ENCODE data around the gene TMX2. TPM values are rescaled to one million over a fixed set of nuclear protein-coding genes. Genes with fewer than 3 reads are reported as not detected.
A peak's percentile ranks its signal among the peaks of the same experiment; 100 is the strongest.

The TMX2 gene
- total RNA-seq, 1 experiment from 2014 or later: 132 TPM

- Histone ChIP-seq H3K27me3 (replicated peaks) (no peaks in the 10 kb centered on the region), H3K27ac (no peak overlapping the region), H3K4me3 (peak overlapping the region; percentile 52; the same call in 1 of the 2 replicates), H3K9me3 (replicated peaks) (no peaks in the 10 kb centered on the region), H3K4me1 (replicated peaks) (peaks cover 21% of the 10 kb centered on the region), H3K36me3 (peaks cover 22% of the 10 kb centered on the region)
- peak in 1 of 2 experiments; percentile 23 for DNase-seq (ENCODE audit: low read depth in 1 of 2, low spot score in 2 of 2)
These were observed 52.2 kb downstream of the TMX2 start for GRCh38 chr11:57764566-57764965.

- H3K9me3 ChIP-seq (replicated peaks): no peaks in the 10 kb centered on the region
- H3K4me1 ChIP-seq (replicated peaks): peaks cover 21% of the 10 kb centered on the region
- peak overlapping the region; percentile 2; the same call in 1 of the 2 replicates for H3K4me3 ChIP-seq
- H3K36me3 ChIP-seq: peaks cover 25% of the 10 kb centered on the region
- no peaks in the 10 kb centered on the region for H3K27me3 ChIP-seq (replicated peaks)
- no peak overlapping the region for H3K27ac ChIP-seq
- no peak for DNase-seq (ENCODE audit: low read depth in 1 of 2, low spot score in 2 of 2)
These were observed 52.6 kb downstream of the TMX2 start for GRCh38 chr11:57764972-57765371.

- H3K4me3 ChIP-seq: no peak overlapping the region
- H3K4me1 ChIP-seq (replicated peaks): peaks cover 28% of the 10 kb centered on the region
- H3K9me3 ChIP-seq (replicated peaks): no peaks in the 10 kb centered on the region
- peaks cover 33% of the 10 kb centered on the region for H3K36me3 ChIP-seq
- H3K27ac ChIP-seq: no peak overlapping the region
- H3K27me3 ChIP-seq (replicated peaks): no peaks in the 10 kb centered on the region
- no peak for DNase-seq (ENCODE audit: low read depth in 1 of 2, low spot score in 2 of 2)
These were observed 58.4 kb downstream of the TMX2 start for GRCh38 chr11:57770793-57771192.

- no peak overlapping the region for H3K4me3 ChIP-seq
- peaks cover 30% of the 10 kb centered on the region for H3K36me3 ChIP-seq
- H3K27me3 ChIP-seq (replicated peaks): no peaks in the 10 kb centered on the region
- H3K27ac ChIP-seq: no peak overlapping the region
- DNase-seq (ENCODE audit: low read depth in 1 of 2, low spot score in 2 of 2): no peak
- no peaks in the 10 kb centered on the region for H3K9me3 ChIP-seq (replicated peaks)
- peaks cover 34% of the 10 kb centered on the region for H3K4me1 ChIP-seq (replicated peaks)
These were observed 59.0 kb downstream of the TMX2 start for GRCh38 chr11:57771365-57771764.

GRCh38 chr11:57772562-57772961 is 60.2 kb downstream of the TMX2 start:
- no peaks in the 10 kb centered on the region for H3K9me3 ChIP-seq (replicated peaks)
- H3K36me3 ChIP-seq: peaks cover 21% of the 10 kb centered on the region
- H3K4me3 ChIP-seq: no peak overlapping the region
- no peaks in the 10 kb centered on the region for H3K27me3 ChIP-seq (replicated peaks)
- H3K4me1 ChIP-seq (replicated peaks): peaks cover 46% of the 10 kb centered on the region
- H3K27ac ChIP-seq: no peak overlapping the region
- DNase-seq (ENCODE audit: low read depth in 1 of 2, low spot score in 2 of 2): no peak

GRCh38 chr11:57773026-57773598 is 60.7 kb downstream of the TMX2 start:
- peaks cover 21% of the 10 kb centered on the region for H3K36me3 ChIP-seq
- no peaks in the 10 kb centered on the region for H3K27me3 ChIP-seq (replicated peaks)
- no peak overlapping the region for H3K4me3 ChIP-seq
- peaks cover 51% of the 10 kb centered on the region for H3K4me1 ChIP-seq (replicated peaks)
- H3K9me3 ChIP-seq (replicated peaks): no peaks in the 10 kb centered on the region
- no peak overlapping the region for H3K27ac ChIP-seq
- no peak for DNase-seq (ENCODE audit: low read depth in 1 of 2, low spot score in 2 of 2)

- H3K27ac ChIP-seq: peak overlapping the region; percentile 89
- H3K27me3 ChIP-seq (replicated peaks): no peaks in the 10 kb centered on the region
- DNase-seq (ENCODE audit: low read depth in 1 of 2, low spot score in 2 of 2): peak in 1 of 2 experiments; percentile 43
- H3K4me1 ChIP-seq (replicated peaks): peaks cover 70% of the 10 kb centered on the region
- H3K9me3 ChIP-seq (replicated peaks): no peaks in the 10 kb centered on the region
- peaks cover 20% of the 10 kb centered on the region for H3K36me3 ChIP-seq
- no peak overlapping the region for H3K4me3 ChIP-seq
These were observed 63.1 kb downstream of the TMX2 start for GRCh38 chr11:57775491-57775890.

- Histone ChIP-seq H3K27ac (peak overlapping the region; percentile 89), H3K4me3 (no peak overlapping the region), H3K9me3 (replicated peaks) (no peaks in the 10 kb centered on the region), H3K27me3 (replicated peaks) (no peaks in the 10 kb centered on the region), H3K4me1 (replicated peaks) (peaks cover 70% of the 10 kb centered on the region), H3K36me3 (peaks cover 22% of the 10 kb centered on the region)
- DNase-seq (ENCODE audit: low read depth in 1 of 2, low spot score in 2 of 2): peak; percentile 52 to 68
These were observed 63.7 kb downstream of the TMX2 start for GRCh38 chr11:57776031-57776521.

- no peaks in the 10 kb centered on the region for H3K9me3 ChIP-seq (replicated peaks)
- H3K4me3 ChIP-seq: no peak overlapping the region
- H3K27me3 ChIP-seq (replicated peaks): no peaks in the 10 kb centered on the region
- no peak for DNase-seq (ENCODE audit: low read depth in 1 of 2, low spot score in 2 of 2)
- peak overlapping the region; percentile 89 for H3K27ac ChIP-seq
- peaks cover 74% of the 10 kb centered on the region for H3K4me1 ChIP-seq (replicated peaks)
- H3K36me3 ChIP-seq: peaks cover 24% of the 10 kb centered on the region
These were observed 64.3 kb downstream of the TMX2 start for GRCh38 chr11:57776577-57777210.

GRCh38 chr11:57777969-57778317 is 65.5 kb downstream of the TMX2 start:
- H3K36me3 ChIP-seq: peaks cover 31% of the 10 kb centered on the region
- peak overlapping the region; percentile 89 for H3K27ac ChIP-seq
- H3K4me1 ChIP-seq (replicated peaks): peaks cover 71% of the 10 kb centered on the region
- DNase-seq (ENCODE audit: low read depth in 1 of 2, low spot score in 2 of 2): no peak
- H3K27me3 ChIP-seq (replicated peaks): no peaks in the 10 kb centered on the region
- H3K4me3 ChIP-seq: no peak overlapping the region
- no peaks in the 10 kb centered on the region for H3K9me3 ChIP-seq (replicated peaks)

GRCh38 chr11:57778318-57779037 is 66.1 kb downstream of the TMX2 start:
- peaks cover 69% of the 10 kb centered on the region for H3K4me1 ChIP-seq (replicated peaks)
- no peaks in the 10 kb centered on the region for H3K9me3 ChIP-seq (replicated peaks)
- H3K4me3 ChIP-seq: no peak overlapping the region
- no peaks in the 10 kb centered on the region for H3K27me3 ChIP-seq (replicated peaks)
- peak overlapping the region; percentile 89 for H3K27ac ChIP-seq
- H3K36me3 ChIP-seq: peaks cover 31% of the 10 kb centered on the region
- peak; percentile 98 to 100 for DNase-seq (ENCODE audit: low read depth in 1 of 2, low spot score in 2 of 2)

GRCh38 chr11:57779276-57779675 is 66.9 kb downstream of the TMX2 start:
- H3K4me3 ChIP-seq: no peak overlapping the region
- H3K4me1 ChIP-seq (replicated peaks): peaks cover 62% of the 10 kb centered on the region
- H3K36me3 ChIP-seq: peaks cover 27% of the 10 kb centered on the region
- H3K27ac ChIP-seq: peak overlapping the region; percentile 89
- no peaks in the 10 kb centered on the region for H3K27me3 ChIP-seq (replicated peaks)
- H3K9me3 ChIP-seq (replicated peaks): no peaks in the 10 kb centered on the region
- peak; percentile 59 to 70 for DNase-seq (ENCODE audit: low read depth in 1 of 2, low spot score in 2 of 2)

- H3K27ac ChIP-seq: no peak overlapping the region
- H3K4me1 ChIP-seq (replicated peaks): peaks cover 44% of the 10 kb centered on the region
- no peaks in the 10 kb centered on the region for H3K9me3 ChIP-seq (replicated peaks)
- peaks cover 31% of the 10 kb centered on the region for H3K36me3 ChIP-seq
- DNase-seq (ENCODE audit: low read depth in 1 of 2, low spot score in 2 of 2): no peak
- H3K4me3 ChIP-seq: no peak overlapping the region
- H3K27me3 ChIP-seq (replicated peaks): no peaks in the 10 kb centered on the region
These were observed 69.1 kb downstream of the TMX2 start for GRCh38 chr11:57781529-57781943.

GRCh38 chr11:57785072-57785471 is 72.7 kb downstream of the TMX2 start:
- no peaks in the 10 kb centered on the region for H3K9me3 ChIP-seq (replicated peaks)
- no peak overlapping the region for H3K4me3 ChIP-seq
- H3K36me3 ChIP-seq: peaks cover 51% of the 10 kb centered on the region
- H3K27ac ChIP-seq: no peak overlapping the region
- H3K4me1 ChIP-seq (replicated peaks): peaks cover 12% of the 10 kb centered on the region
- no peaks in the 10 kb centered on the region for H3K27me3 ChIP-seq (replicated peaks)
- DNase-seq (ENCODE audit: low read depth in 1 of 2, low spot score in 2 of 2): no peak

Measured in SJSA1 (cell line).